SK-N-MC (cell line): ENCODE data around the gene RNF113B.

Experiments
- FOXP2 ChIP-seq: optimal IDR thresholded peaks from 2 replicates; pipeline ENCODE3; 2011; ENCODE audit warnings: mild to moderate bottlenecking, moderate library complexity; ENCODE audit not compliant: insufficient read depth; ENCODE audit errors: extremely low read length, control extremely low read depth
- POLR2AphosphoS5 ChIP-seq: IDR thresholded peaks from 2 replicates; pipeline ENCODE4 v1.6.1; 2012; ENCODE audit warnings: mild to moderate bottlenecking, low read depth, low read length, borderline replicate concordance

DNA sequence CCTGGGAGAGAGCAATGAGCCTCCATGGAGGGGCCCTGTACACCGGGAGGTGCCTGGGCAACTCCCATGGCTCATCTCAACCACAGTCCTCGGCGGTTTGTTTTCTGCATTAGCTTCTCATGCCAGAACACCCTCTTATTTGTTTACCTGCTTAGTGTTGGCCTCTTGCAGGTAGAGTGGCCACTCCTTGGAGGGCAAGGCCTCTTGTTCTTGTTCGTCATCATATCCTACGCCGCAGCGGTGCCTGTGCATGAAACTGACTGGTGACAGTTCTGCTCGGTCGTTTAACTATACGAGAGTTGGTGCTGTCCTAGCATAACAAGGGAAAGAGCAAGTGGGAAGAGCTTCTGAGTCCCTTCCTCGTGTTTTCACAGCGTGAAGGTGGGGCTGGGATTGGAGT is 40.5 kb upstream of the RNF113B start:
- TF ChIP-seq POLR2AphosphoS5 (no peak), FOXP2 (no peak)
